Neural crest cell (in vitro differentiated cells): ENCODE measurements around the gene KLHL12. TPM values are rescaled to one million over a fixed set of nuclear protein-coding genes. Genes with fewer than 3 reads are reported as not detected.

Source experiments
- DNase-seq: peaks from one replicate; pipeline ENCODE4 v3.0.0; 2021; ENCODE audit warnings: low read depth, mixed read lengths, low spot score
- H3K27ac Mint-ChIP-seq: one replicate; pipeline ENCODE4 v1.8.0; 2021; ENCODE audit warnings: mild to moderate bottlenecking, mixed read lengths; ENCODE audit not compliant: unreplicated experiment
- H3K27me3 Mint-ChIP-seq: 2 replicates; pipeline ENCODE4 v1.8.0; 2021; ENCODE audit warnings: low read depth, mild to moderate bottlenecking, mixed read lengths
- H3K36me3 Mint-ChIP-seq: 2 replicates; pipeline ENCODE4 v1.8.0; 2021; ENCODE audit warnings: low read depth, mild to moderate bottlenecking, mixed read lengths
- H3K4me1 Mint-ChIP-seq: 2 replicates; pipeline ENCODE4 v1.8.0; 2021; ENCODE audit warnings: mixed read lengths
- H3K4me3 Mint-ChIP-seq: one replicate; pipeline ENCODE4 v1.8.0; 2021; ENCODE audit warnings: mild to moderate bottlenecking, mixed read lengths
- H3K9me3 Mint-ChIP-seq: 2 replicates; pipeline ENCODE4 v1.8.0; 2021; ENCODE audit warnings: mixed read lengths
- CTCF ChIP-seq: fragments of 200-600 bp; sonication (generic); conservative IDR thresholded peaks from 2 replicates; pipeline ENCODE4 v1.5.0; 2021; ENCODE audit warnings: antibody characterized with exemption, mild to moderate bottlenecking
- total RNA-seq: library from RNA; stranded (reverse); gene quantifications from 2 replicates; pipeline ENCODE4 v1.2.1, GENCODE V29; 2021

KLHL12 gene
- total RNA-seq, 1 donor from 2014 or later = 30.6 TPM

- no peak for DNase-seq
Observed at GRCh38 chr1:202862679-202863560, 64.1 kb downstream of the KLHL12 start.

GRCh38 chr1:202861420-202862132, 65.5 kb downstream of the KLHL12 start:
- TF ChIP-seq CTCF = no peak
- Mint-ChIP-seq H3K4me3 (peak overlapping the region; percentile 99), H3K4me1 (peaks cover 18% of the 10 kb centered on the region)

More at GRCh38 chr1:202862679-202863560, 64.1 kb downstream of the KLHL12 start:
- Mint-ChIP-seq H3K4me1 (peaks cover 18% of the 10 kb centered on the region), H3K4me3 (peak overlapping the region; percentile 99), H3K9me3 (no peaks in the 10 kb centered on the region), H3K27me3 (no peaks in the 10 kb centered on the region), H3K27ac (no peak overlapping the region), H3K36me3 (peaks cover under 1% of the 10 kb centered on the region)
- no peak for TF ChIP-seq CTCF

GRCh38 chr1:202860744-202861419, 66.2 kb downstream of the KLHL12 start:
- Mint-ChIP-seq H3K27ac (peak overlapping the region; percentile 99), H3K27me3 (no peaks in the 10 kb centered on the region), H3K9me3 (no peaks in the 10 kb centered on the region), H3K36me3 (peaks cover 13% of the 10 kb centered on the region), H3K4me1 (peaks cover 18% of the 10 kb centered on the region), H3K4me3 (peak overlapping the region; percentile 99)
- peak; percentile 52 for DNase-seq
- no peak for TF ChIP-seq CTCF

More at GRCh38 chr1:202861420-202862132, 65.5 kb downstream of the KLHL12 start:
- DNase-seq = peak; percentile 91
- peaks cover 9% of the 10 kb centered on the region for H3K36me3 Mint-ChIP-seq
- H3K9me3 Mint-ChIP-seq = no peaks in the 10 kb centered on the region
- H3K27ac Mint-ChIP-seq = peak overlapping the region; percentile 99
- H3K27me3 Mint-ChIP-seq = no peaks in the 10 kb centered on the region

GRCh38 chr1:202858789-202859414, 68.1 kb downstream of the KLHL12 start:
- H3K36me3 Mint-ChIP-seq = peaks cover 19% of the 10 kb centered on the region
- TF ChIP-seq CTCF = no peak
- DNase-seq = no peak
- no peaks in the 10 kb centered on the region for H3K27me3 Mint-ChIP-seq
- peak overlapping the region; percentile 74 for H3K4me3 Mint-ChIP-seq
- H3K4me1 Mint-ChIP-seq = peaks cover 18% of the 10 kb centered on the region
- H3K27ac Mint-ChIP-seq = no peak overlapping the region
- H3K9me3 Mint-ChIP-seq = no peaks in the 10 kb centered on the region

GRCh38 chr1:202858331-202858730, 68.7 kb downstream of the KLHL12 start:
- Mint-ChIP-seq H3K27ac (no peak overlapping the region), H3K36me3 (peaks cover 19% of the 10 kb centered on the region), H3K4me3 (peak overlapping the region; percentile 74), H3K4me1 (peaks cover 18% of the 10 kb centered on the region), H3K27me3 (no peaks in the 10 kb centered on the region), H3K9me3 (no peaks in the 10 kb centered on the region)
- TF ChIP-seq CTCF = no peak
- no peak for DNase-seq
